Endodermal cell (in vitro differentiated cells): ENCODE measurements around the gene RPRD1A. TPM values are rescaled to one million over a fixed set of nuclear protein-coding genes. Genes with fewer than 3 reads are reported as not detected.
"Not testable (repeated sequence)": the region's sequence is repeated elsewhere in the genome, so short reads cannot be mapped to it uniquely, and the experiment has no call there.

Experiments used
- DNase-seq: peaks from one replicate; pipeline ENCODE4 v3.0.0-alpha.2; 2017
- H3K27ac ChIP-seq: 2 replicates; pipeline ENCODE4 v1.5.1; 2013; ENCODE audit warnings: mild to moderate bottlenecking, low read depth, low read length, moderate library complexity
- H3K27me3 ChIP-seq: 2 replicates; pipeline ENCODE4 v1.6.1; 2013; ENCODE audit warnings: mild to moderate bottlenecking, low read length, moderate library complexity; ENCODE audit not compliant: insufficient read depth, control insufficient read depth, poor library complexity, severe bottlenecking
- H3K36me3 ChIP-seq: 2 replicates; pipeline ENCODE4 v1.7.0; 2013; ENCODE audit warnings: mild to moderate bottlenecking, low read length, moderate library complexity; ENCODE audit not compliant: control insufficient read depth, insufficient read depth
- H3K4me1 ChIP-seq: one replicate; pipeline ENCODE4 v1.7.0; 2013; ENCODE audit warnings: low read length; ENCODE audit not compliant: control insufficient read depth, insufficient read depth
- H3K4me3 ChIP-seq: 2 replicates; pipeline ENCODE4 v1.5.1; 2013; ENCODE audit warnings: mild to moderate bottlenecking, low read length, moderate library complexity
- H3K9ac ChIP-seq: 2 replicates; pipeline ENCODE4 v1.6.1; 2013; ENCODE audit warnings: mild to moderate bottlenecking, low read length, moderate library complexity; ENCODE audit not compliant: poor library complexity, severe bottlenecking; ENCODE audit errors: extremely low read depth
- H3K9me3 ChIP-seq: 2 replicates; pipeline ENCODE4 v1.6.1; 2013; ENCODE audit warnings: mild to moderate bottlenecking, low read length, moderate library complexity; ENCODE audit not compliant: control insufficient read depth
- H3K27ac Mint-ChIP-seq: 2 replicates; pipeline ENCODE4 v1.8.0; 2020; ENCODE audit warnings: mixed read lengths
- H3K27me3 Mint-ChIP-seq: 2 replicates; pipeline ENCODE4 v1.8.0; 2021; ENCODE audit warnings: mild to moderate bottlenecking, mixed read lengths; ENCODE audit not compliant: insufficient read depth
- H3K36me3 Mint-ChIP-seq: 2 replicates; pipeline ENCODE4 v1.8.0; 2020; ENCODE audit warnings: low read depth, mixed read lengths
- H3K4me1 Mint-ChIP-seq: 2 replicates; pipeline ENCODE4 v1.8.0; 2020; ENCODE audit warnings: mixed read lengths
- H3K4me3 Mint-ChIP-seq: 2 replicates; pipeline ENCODE4 v1.8.0; 2020; ENCODE audit warnings: mild to moderate bottlenecking, moderate library complexity, mixed read lengths
- H3K9me3 Mint-ChIP-seq: 2 replicates; pipeline ENCODE4 v1.8.0; 2020; ENCODE audit warnings: mild to moderate bottlenecking, mixed read lengths
- CTCF ChIP-seq: fragments of 200-600 bp; sonication (generic); conservative IDR thresholded peaks from 2 replicates; pipeline ENCODE4 v1.5.0; 2021; ENCODE audit warnings: antibody characterized with exemption, mild to moderate bottlenecking
- WGBS, 2 experiments: methylation state at CpG; one replicate each; pipeline versions ENCODE4 v1.1.5 to v1.1.7; 2013; ENCODE audit warnings: missing lambda C conversion rate in 2 of 2, mixed read lengths in 1 of 2; ENCODE audit not compliant: insufficient coverage in 1 of 2, insufficient read length in 1 of 2; 5-methylcytosine and 5-hydroxymethylcytosine counted together
- total RNA-seq, 2 donors: library from RNA; stranded (reverse); fragmentation: NEBNext Ultra II Directional in 1 of 2; extraction: Animal tissue kit (Norgen Biotek cat#: 25700) in 1 of 2; gene quantifications; 2 replicates in 1 of 2; 3 replicates in 1 of 2; pipeline ENCODE4 v1.2.1, GENCODE V29; 2021

Gene RPRD1A
- total RNA-seq, 2 donors from 2014 or later, result 90.5 to 97.7 TPM

- no peaks in the 10 kb centered on the region for H3K27me3 ChIP-seq
- peak overlapping the region; percentile 91 for H3K27ac Mint-ChIP-seq
- H3K9me3 ChIP-seq, result no peaks in the 10 kb centered on the region
- peaks cover 14% of the 10 kb centered on the region for H3K9me3 Mint-ChIP-seq
- peaks cover 15% of the 10 kb centered on the region for H3K4me1 Mint-ChIP-seq
- H3K4me3 ChIP-seq, result peak overlapping the region; percentile 88
- peak overlapping the region; percentile 92 for H3K4me3 Mint-ChIP-seq
- no peaks in the 10 kb centered on the region for H3K4me1 ChIP-seq
- 51 to 90% methylated on average over 8 to 15 of the region's 15 CpGs for WGBS, 2 experiments
- H3K27me3 Mint-ChIP-seq, result no peaks in the 10 kb centered on the region
- TF ChIP-seq CTCF, result no peak
- peaks cover 25% of the 10 kb centered on the region for H3K36me3 Mint-ChIP-seq
- H3K36me3 ChIP-seq, result peaks cover 30% of the 10 kb centered on the region
- DNase-seq, result no peak
- H3K27ac ChIP-seq, result peak overlapping the region; percentile 69
- H3K9ac ChIP-seq, result peak overlapping the region; percentile 16
Measured at GRCh38 chr18:35971661-35972196, 95.6 kb downstream of the RPRD1A start.

GRCh38 chr18:35969676-35970075, 97.7 kb downstream of the RPRD1A start:
- H3K9me3 ChIP-seq, result no peaks in the 10 kb centered on the region
- no peak for DNase-seq
- Mint-ChIP-seq H3K4me1 (peaks cover 15% of the 10 kb centered on the region), H3K4me3 (no peak overlapping the region), H3K27me3 (no peaks in the 10 kb centered on the region), H3K36me3 (peaks cover 8% of the 10 kb centered on the region), H3K27ac (no peak overlapping the region), H3K9me3 (peaks cover 14% of the 10 kb centered on the region)
- H3K4me3 ChIP-seq, result no peak overlapping the region
- H3K27me3 ChIP-seq, result no peaks in the 10 kb centered on the region
- peaks cover 10% of the 10 kb centered on the region for H3K36me3 ChIP-seq
- H3K27ac ChIP-seq, result no peak overlapping the region
- no peak for TF ChIP-seq CTCF
- H3K4me1 ChIP-seq, result no peaks in the 10 kb centered on the region
- H3K9ac ChIP-seq, result no peak overlapping the region

- Mint-ChIP-seq H3K4me3 (no peak overlapping the region), H3K27me3 (no peaks in the 10 kb centered on the region), H3K36me3 (no peaks in the 10 kb centered on the region), H3K4me1 (peaks cover 9% of the 10 kb centered on the region), H3K9me3 (peaks cover 14% of the 10 kb centered on the region), H3K27ac (no peak overlapping the region)
- no peaks in the 10 kb centered on the region for H3K9me3 ChIP-seq
- no peaks in the 10 kb centered on the region for H3K36me3 ChIP-seq
- H3K27ac ChIP-seq, result no peak overlapping the region
- WGBS, 2 experiments, result 88 to 92% methylated on average over 3 to 9 of the region's 9 CpGs
- no peak overlapping the region for H3K4me3 ChIP-seq
- no peaks in the 10 kb centered on the region for H3K27me3 ChIP-seq
- no peak overlapping the region for H3K9ac ChIP-seq
- H3K4me1 ChIP-seq, result no peaks in the 10 kb centered on the region
- DNase-seq, result no peak
- TF ChIP-seq CTCF, result no peak
Measured at GRCh38 chr18:35968278-35968880, 99.0 kb downstream of the RPRD1A start.

- not testable (repeated sequence) for H3K27me3 ChIP-seq, H3K36me3 ChIP-seq, H3K27ac ChIP-seq, H3K4me3 Mint-ChIP-seq, H3K4me1 Mint-ChIP-seq, H3K9ac ChIP-seq, H3K27me3 Mint-ChIP-seq, DNase-seq, H3K4me1 ChIP-seq, H3K4me3 ChIP-seq, H3K9me3 ChIP-seq, H3K36me3 Mint-ChIP-seq, H3K27ac Mint-ChIP-seq
- WGBS, 2 experiments, result 89 to 93% methylated on average over 1 to 4 of the region's 4 CpGs
- H3K9me3 Mint-ChIP-seq, result peaks cover 14% of the 10 kb centered on the region
Measured at GRCh38 chr18:35967866-35968265, 99.5 kb downstream of the RPRD1A start.
